Measurements from ENCODE around the gene BUB1. TPM values are rescaled to one million over a fixed set of nuclear protein-coding genes. Genes with fewer than 3 reads are reported as not detected.
"Not testable (repeated sequence)": the region's sequence is repeated elsewhere in the genome, so short reads cannot be mapped to it uniquely, and the experiment has no call there.

Gene BUB1
- total RNA-seq, 6 donors from 2014 or later = 1.0 to 4.7 (median 3.0) TPM

- H3K36me3 ChIP-seq, H3K9me3 ChIP-seq, H3K4me1 ChIP-seq, H3K27me3 ChIP-seq, H3K27ac ChIP-seq: not testable (repeated sequence)
- ATAC-seq (ENCODE audit: low FRiP score in 2 of 2) (peak; percentile 20 to 36), DNase-seq (peak in 1 of 2 donors; percentile 62)
- WGBS, 2 donors = no CpG with 5 or more reads among the region's 45 CpGs
- H3K4me3 ChIP-seq = peak overlapping the region in 3 of 4 donors; percentile 19 to 35 (median 27)
These were observed 67.8 kb downstream of the BUB1 start for GRCh38 chr2:110609843-110610612.

GRCh38 chr2:110608788-110609502 lies 68.9 kb downstream of the BUB1 start:
- H3K9me3 ChIP-seq; H3K27ac ChIP-seq; H3K4me3 ChIP-seq; ATAC-seq (ENCODE audit: low FRiP score in 2 of 2); H3K36me3 ChIP-seq; H3K4me1 ChIP-seq; H3K27me3 ChIP-seq; DNase-seq: not testable (repeated sequence)
- WGBS, 2 donors = no CpG with 5 or more reads among the region's 8 CpGs

GRCh38 chr2:110605057-110605456 lies 72.8 kb downstream of the BUB1 start:
- DNase-seq = peak in 1 of 2 donors; percentile 39
- not testable (repeated sequence) for H3K4me3 ChIP-seq; H3K4me1 ChIP-seq; H3K9me3 ChIP-seq; H3K27ac ChIP-seq; H3K27me3 ChIP-seq; H3K36me3 ChIP-seq; ATAC-seq (ENCODE audit: low FRiP score in 2 of 2)
- WGBS, 2 donors = 65 to 87% methylated on average over 4 to 6 of the region's 12 CpGs

GRCh38 chr2:110603917-110604591 lies 73.8 kb downstream of the BUB1 start:
- not testable (repeated sequence) for DNase-seq; H3K27me3 ChIP-seq; H3K4me3 ChIP-seq; ATAC-seq (ENCODE audit: low FRiP score in 2 of 2); H3K4me1 ChIP-seq; H3K9me3 ChIP-seq; H3K36me3 ChIP-seq; H3K27ac ChIP-seq
- WGBS, 2 donors = 67% methylated on average over 1 of the region's 8 CpGs; no CpG with 5 or more reads in 1 of the 2 donors

GRCh38 chr2:110602139-110602538 lies 75.7 kb downstream of the BUB1 start:
- not testable (repeated sequence) for DNase-seq; H3K9me3 ChIP-seq; H3K4me3 ChIP-seq; ATAC-seq (ENCODE audit: low FRiP score in 2 of 2); H3K27me3 ChIP-seq; H3K36me3 ChIP-seq; H3K27ac ChIP-seq; H3K4me1 ChIP-seq
- 98% methylated on average over 6 of the region's 9 CpGs; no CpG with 5 or more reads in 1 of the 2 donors for WGBS, 2 donors

- H3K4me1 ChIP-seq; ATAC-seq (ENCODE audit: low FRiP score in 2 of 2); H3K27ac ChIP-seq; H3K27me3 ChIP-seq; H3K9me3 ChIP-seq; H3K36me3 ChIP-seq; H3K4me3 ChIP-seq; DNase-seq: not testable (repeated sequence)
- WGBS, 2 donors = no CpG with 5 or more reads among the region's 2 CpGs
These were observed 85.9 kb downstream of the BUB1 start for GRCh38 chr2:110591973-110592372.

GRCh38 chr2:110589677-110590330 lies 88.1 kb downstream of the BUB1 start:
- ATAC-seq (ENCODE audit: low FRiP score in 2 of 2) = peak in 1 of 2 donors; percentile 31

GRCh38 chr2:110588520-110588919 lies 89.3 kb downstream of the BUB1 start:
- DNase-seq; H3K4me1 ChIP-seq; H3K36me3 ChIP-seq; ATAC-seq (ENCODE audit: low FRiP score in 2 of 2); H3K27me3 ChIP-seq; H3K4me3 ChIP-seq; H3K27ac ChIP-seq; H3K9me3 ChIP-seq: not testable (repeated sequence)
- whole genome bisulfite sequencing, 2 donors = no CpG with 5 or more reads among the region's 1 CpG

More at GRCh38 chr2:110589677-110590330, 88.1 kb downstream of the BUB1 start:
- not testable (repeated sequence) for H3K27me3 ChIP-seq, H3K27ac ChIP-seq, H3K9me3 ChIP-seq, H3K36me3 ChIP-seq, H3K4me1 ChIP-seq, DNase-seq, H3K4me3 ChIP-seq
- WGBS, 2 donors = no CpG with 5 or more reads among the region's 15 CpGs

Other genes with a start within 250 kb of the BUB1 start
- 1 to 10 TPM in 2 of 6 donors, under 1 TPM in 2, not detected in 2; 0.76 to 1.4 (median 0.93) TPM for gene LIMS4, start 205.2 kb downstream of the BUB1 start, total RNA-seq
- 100 to 1,000 TPM in 1 of 6 donors, 10 to 100 TPM in 4, 1 to 10 TPM in 1; 8.4 to 101 (median 59.6) TPM for gene RGPD6, start 100.8 kb downstream of the BUB1 start, total RNA-seq
- 100 to 1,000 TPM in 1 of 6 donors, 10 to 100 TPM in 5; 30.2 to 128 (median 38.0) TPM for gene ACOXL, start 54.5 kb upstream of the BUB1 start, total RNA-seq